HepG2 (cell line): ENCODE data around the gene RGS5. TPM values are rescaled to one million over a fixed set of nuclear protein-coding genes. Genes with fewer than 3 reads are reported as not detected.
"Not testable (repeated sequence)": the region's sequence is repeated elsewhere in the genome, so short reads cannot be mapped to it uniquely, and the experiment has no call there.

ENCODE experiments used
- ATAC-seq: fragments of 200-7000 bp; cut with Tn5 transposase; 3 replicates; pipeline ENCODE4 v1.9.1; 2020; ENCODE audit warnings: mild to moderate bottlenecking, moderate library complexity
- BruUV-seq: library from RNA; stranded (reverse); fragments of 400-500 nt; replicated peaks from 2 replicates; lab custom pipeline; 2021; lab: Mats Ljungman, UMichigan
- CTCF ChIA-PET: fragments of 300-600 bp; formaldehyde crosslinking; extraction: SDS; loops from one replicate; lab custom pipeline; 2021; ENCODE audit warnings: low total read pairs, inconsistent platforms, low intra/inter-chr PET ratio; lab: Yijun Ruan, JAX
- POLR2A ChIA-PET: fragments of 350-600 bp; sonication (Branson Sonifier 250); formaldehyde crosslinking; loops from one replicate; lab custom pipeline; 2020; ENCODE audit warnings: antibody characterized with exemption, inconsistent platforms; lab: Yijun Ruan, JAX
- DNase-seq: peaks from one replicate; pipeline ENCODE4 v3.0.0-alpha.2; 2015; ENCODE audit warnings: low spot score
- FAIRE-seq: peaks from 3 replicates; lab custom pipeline; 2011; peaks lifted over from hg19 to GRCh38; lab: Jason Lieb, UNC
- H2AFZ ChIP-seq: one replicate; pipeline ENCODE4 v1.6.1; 2011; ENCODE audit warnings: low read length, inconsistent platforms
- H3K27ac ChIP-seq: fragments of 300-600 bp; 3 replicates; pipeline ENCODE4 v1.8.0; 2011; ENCODE audit warnings: mixed run types, mild to moderate bottlenecking, mixed read lengths, low read length, inconsistent platforms; ENCODE audit not compliant: insufficient read depth; ENCODE audit errors: extremely low read length
- H3K27me3 ChIP-seq, 2 experiments: fragments of 200-600 bp in 1 of 2; 2 replicates in 1 of 2; 3 replicates in 1 of 2; pipeline versions ENCODE4 v1.6.0 to v1.8.0; 2011; ENCODE audit warnings: low read length in 2 of 2, mild to moderate bottlenecking in 2 of 2, moderate library complexity in 2 of 2, inconsistent platforms in 1 of 2; ENCODE audit not compliant: insufficient read depth in 2 of 2, control insufficient read depth in 1 of 2
- H3K36me3 ChIP-seq, 2 experiments: fragments of 200-600 bp in 1 of 2; replicated peaks in 1 of 2; 2 replicates in 1 of 2; 3 replicates in 1 of 2; pipeline versions ENCODE4 v1.5.1 to v1.8.0; 2011; ENCODE audit warnings: low read length in 2 of 2, inconsistent platforms in 1 of 2; ENCODE audit not compliant: insufficient read depth in 2 of 2, control insufficient read depth in 1 of 2
- H3K4me1 ChIP-seq: 2 replicates; pipeline ENCODE4 v1.5.1; 2012; ENCODE audit warnings: low read length, inconsistent platforms; ENCODE audit not compliant: insufficient read depth
- H3K4me2 ChIP-seq: 2 replicates; pipeline ENCODE4 v1.6.0; 2011; ENCODE audit warnings: low read depth, low read length, inconsistent platforms
- H3K4me3 ChIP-seq, 3 experiments: fragments of 200-600 bp in 1 of 3; sonication (generic), shearing (Covaris generic) in 1 of 3; replicated peaks in 1 of 3; 2 replicates each; pipeline ENCODE4 v1.5.1; 2011 to 2016; ENCODE audit warnings: low read length in 3 of 3, inconsistent platforms in 2 of 3, low read depth in 2 of 3, mild to moderate bottlenecking in 2 of 3, control low read depth in 1 of 3, mixed read lengths in 1 of 3; ENCODE audit not compliant: insufficient read depth in 1 of 3
- H3K79me2 ChIP-seq: one replicate; pipeline ENCODE4 v1.6.1; 2011; ENCODE audit warnings: low read length, inconsistent platforms; ENCODE audit not compliant: insufficient read depth
- H3K9ac ChIP-seq: 2 replicates; pipeline ENCODE4 v1.6.0; 2011; ENCODE audit warnings: mild to moderate bottlenecking, low read depth, low read length, inconsistent platforms; ENCODE audit not compliant: insufficient read depth
- H3K9me3 ChIP-seq: 2 replicates; pipeline ENCODE4 v1.5.1; 2012; ENCODE audit warnings: mild to moderate bottlenecking, low read length
- H4K20me1 ChIP-seq: 2 replicates; pipeline ENCODE4 v1.6.0; 2011; ENCODE audit warnings: inconsistent platforms, mild to moderate bottlenecking, low read length, moderate library complexity; ENCODE audit not compliant: insufficient read depth
- CREB3 ChIP-seq: sonication (generic); formaldehyde crosslinking; IDR thresholded peaks from 2 replicates; pipeline ENCODE4 v1.5.0; 2020; ENCODE audit warnings: missing genetic modification reagents
- WGBS: methylation state at CpG from one replicate; pipeline ENCODE4 v1.1.6; 2017; ENCODE audit warnings: low lambda C conversion rate; 5-methylcytosine and 5-hydroxymethylcytosine counted together
- in situ Hi-C: cut with HindIII; loops from 2 replicates; pipeline ENCODE4 v1.10.0; 2017; ENCODE audit warnings: low pct_unique_long_range_greater_than_20kb; ENCODE audit not compliant: extremely low pct_ligation_motif_present
- intact Hi-C: fragments of 100-400 bp; cut with micrococcal nuclease; formaldehyde crosslinking; loops from one replicate; pipeline ENCODE4 v1.10.0; 2022; ENCODE audit not compliant: unreplicated experiment
- polyA plus RNA-seq, 8 experiments: library from polyadenylated mRNA; depleted of rRNA in 3 of 8; stranded (reverse) in 7 of 8; unstranded in 1 of 8; fragments of >200 nt; fragmentation: Illumina TruSeq in 4 of 8; extraction: Trizol in 4 of 8; gene quantifications; 2 replicates each; pipeline versions ENCODE4 v1.2.1 to v1.2.3, GENCODE V29; 2011 to 2016; ENCODE audit warnings: low read depth in 4 of 8, missing spikeins in 1 of 8, mixed read lengths in 1 of 8; ENCODE audit not compliant: insufficient read depth in 1 of 8
- total RNA-seq, 5 experiments: library from RNA; depleted of rRNA; stranded (reverse); fragments of >200 nt; fragmentation: Illumina TruSeq; extraction: Trizol; gene quantifications; 2 replicates each; pipeline ENCODE4 v1.2.3, GENCODE V29; 2016; ENCODE audit warnings: low read depth in 1 of 5

Gene RGS5
- total and polyA plus RNA-seq, 2 of the 13 experiments (the other 11 are each of a cell fraction or from before 2014, with no cell fraction given), result 1.9 to 2.3 TPM

GRCh38 chr1:163244648-163245047 is 41.9 kb upstream of the RGS5 start:
- in situ Hi-C loops, H4K20me1 ChIP-seq, H3K36me3 ChIP-seq, H3K4me3 ChIP-seq, H3K79me2 ChIP-seq, H3K9me3 ChIP-seq, H3K9ac ChIP-seq, H3K4me2 ChIP-seq, POLR2A ChIA-PET, DNase-seq, H2AFZ ChIP-seq, intact Hi-C loops, H3K4me1 ChIP-seq, CTCF ChIA-PET, ATAC-seq, H3K27me3 ChIP-seq, FAIRE-seq, BruUV-seq, H3K27ac ChIP-seq: not testable (repeated sequence)
- 100% methylated on average over 1 of the region's 1 CpG for WGBS

- ChIA-PET POLR2A (no interaction called here), CTCF (no interaction called here)
- H2AFZ ChIP-seq, result no peak overlapping the region
- H3K9me3 ChIP-seq, result no peaks in the 10 kb centered on the region
- no peaks in the 10 kb centered on the region for H3K27me3 ChIP-seq
- no peak for TF ChIP-seq CREB3 (CRISPR knock-in tag)
- 87% methylated on average over 3 of the region's 3 CpGs for WGBS
- FAIRE-seq, result no peak
- intact Hi-C loops (no loop called here), in situ Hi-C loops (no loop called here)
- no peaks in the 10 kb centered on the region for H3K4me1 ChIP-seq
- no TSS peak for BruUV-seq
- DNase-seq, result no peak
- H4K20me1 ChIP-seq, result no peaks in the 10 kb centered on the region
- H3K9ac ChIP-seq, result no peak overlapping the region
- no peak overlapping the region for H3K4me3 ChIP-seq
- no peaks in the 10 kb centered on the region for H3K79me2 ChIP-seq
- ATAC-seq, result no peak
- H3K36me3 ChIP-seq, result no peaks in the 10 kb centered on the region
- no peak overlapping the region for H3K4me2 ChIP-seq
- no peak overlapping the region for H3K27ac ChIP-seq
Measured at GRCh38 chr1:163241746-163242145, 39.0 kb upstream of the RGS5 start.
